Stimulated activated CD4-positive, alpha-beta T cell treated with anti-CD3 and anti-CD28 coated beads, Interleukin-1b, Interleukin-23, amount 100 ng/mL, for 1 hour (primary cell): ENCODE results near the gene ZNF358.

ENCODE experiments used
- DNase-seq, 2 donors: peaks; one replicate each; pipeline ENCODE4 v3.0.0-alpha.2; 2020; ENCODE audit warnings: low read depth in 2 of 2

ZNF358 gene

GRCh38 chr19:7520131-7521051 is 4.5 kb downstream of the ZNF358 start:
- DNase-seq, result no peak

- no peak for DNase-seq
These were observed 5.7 kb downstream of the ZNF358 start for GRCh38 chr19:7521551-7522071.

DNA sequence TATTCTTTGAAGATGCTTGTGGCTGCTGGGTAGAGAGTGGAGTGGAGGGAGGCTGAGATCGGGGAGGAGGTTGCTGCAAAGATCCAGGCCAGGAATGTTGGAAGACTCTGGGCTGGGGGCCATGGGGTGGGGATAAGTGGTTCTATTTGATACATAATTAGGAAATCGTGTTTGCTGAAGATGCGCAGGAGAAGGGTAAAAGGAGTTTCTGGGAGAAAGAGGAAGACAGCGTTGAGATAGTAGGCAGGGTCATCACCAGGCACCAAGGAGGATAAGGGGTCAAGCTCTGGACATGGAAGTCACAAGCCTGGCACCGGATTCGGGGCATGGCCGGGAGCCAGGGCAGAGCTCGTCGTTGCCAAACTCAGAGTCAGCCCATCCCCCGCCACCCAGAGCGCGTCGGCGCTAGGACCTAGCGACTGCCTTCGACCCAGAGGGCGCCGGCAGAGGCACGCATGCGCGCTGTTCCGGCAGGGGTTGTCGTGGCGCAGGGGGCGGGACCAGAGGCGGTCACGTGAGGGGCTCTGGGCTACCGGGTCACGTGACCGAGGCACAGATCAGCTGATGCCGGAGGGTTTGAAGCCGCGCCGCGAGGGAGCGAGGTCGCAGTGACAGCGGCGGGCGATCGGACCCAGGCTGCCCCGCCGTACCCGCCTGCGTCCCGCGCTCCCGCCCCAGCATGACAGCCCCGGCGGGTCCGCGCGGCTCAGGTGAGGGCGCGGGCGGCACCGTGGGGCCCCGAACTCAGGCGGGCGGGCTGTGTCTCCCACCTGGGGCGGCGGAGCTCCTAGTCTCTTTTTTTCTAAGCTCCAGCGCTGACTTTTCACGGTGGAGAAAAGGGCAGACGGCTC is 6.4 kb downstream of the ZNF358 start, which contains the start of gene MCOLN1:
TSS of gene MCOLN1 (plus strand) at position 553 of the 851 bp plus-strand sequence. CDS start at position 680, 127 bp downstream.
- DNase-seq, result peak; percentile 99

DNA sequence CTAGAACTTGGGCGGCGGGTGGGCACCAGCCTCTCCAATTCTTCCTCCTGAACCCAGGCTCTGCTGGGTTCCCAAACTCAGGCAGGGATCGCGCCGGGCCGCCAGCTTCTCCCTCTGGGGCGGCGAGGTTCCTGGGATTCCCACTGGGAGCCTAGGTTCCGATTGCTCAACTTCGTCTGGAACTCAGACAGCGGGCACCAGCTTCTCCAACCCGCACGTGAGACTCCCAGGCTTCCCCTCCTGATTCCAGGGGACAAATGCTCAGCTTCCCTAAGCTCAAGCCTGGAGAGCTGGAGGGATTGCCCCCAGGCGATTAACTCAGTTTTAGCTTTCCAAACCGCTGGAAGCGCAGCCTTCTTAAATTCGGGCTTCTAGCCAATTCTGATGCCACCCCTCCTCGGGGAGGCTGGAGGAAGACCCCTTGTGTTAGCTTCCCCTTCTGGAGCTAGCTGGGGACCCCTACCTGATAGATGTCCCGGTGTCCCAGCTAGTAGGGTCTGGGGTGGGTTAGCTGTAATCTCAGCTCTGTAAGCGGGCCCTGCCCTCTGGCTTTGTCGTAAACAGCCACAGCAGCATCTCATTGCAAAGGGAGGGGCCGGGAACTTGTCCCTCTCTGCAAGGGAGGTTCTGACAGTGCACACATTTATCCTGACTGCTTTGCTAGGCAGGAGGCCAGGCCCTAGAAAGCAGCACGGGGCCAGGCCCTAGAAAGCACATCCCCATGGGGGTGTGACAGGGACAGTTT is 7.2 kb downstream of the ZNF358 start:
- DNase-seq, result no peak

DNA sequence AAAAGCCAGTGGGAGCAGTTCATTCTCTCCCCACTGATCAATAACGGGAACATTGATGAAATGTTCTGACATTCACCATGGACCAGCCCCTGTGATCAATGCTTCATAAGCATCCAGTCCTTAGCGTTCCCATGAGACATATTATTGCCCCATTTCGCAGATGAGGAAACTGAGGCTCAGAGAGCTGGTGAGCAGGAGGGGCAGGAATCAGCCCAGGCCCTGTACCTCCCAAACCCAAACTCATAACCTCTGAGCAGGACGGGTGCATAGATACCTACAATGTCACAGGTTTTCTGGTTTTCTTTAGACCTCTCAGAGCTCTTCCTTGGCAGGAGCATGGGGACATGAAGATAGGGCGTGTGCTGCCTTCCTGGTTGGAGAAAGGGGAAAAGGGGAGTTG is 8.6 kb downstream of the ZNF358 start:
- no peak for DNase-seq

DNA sequence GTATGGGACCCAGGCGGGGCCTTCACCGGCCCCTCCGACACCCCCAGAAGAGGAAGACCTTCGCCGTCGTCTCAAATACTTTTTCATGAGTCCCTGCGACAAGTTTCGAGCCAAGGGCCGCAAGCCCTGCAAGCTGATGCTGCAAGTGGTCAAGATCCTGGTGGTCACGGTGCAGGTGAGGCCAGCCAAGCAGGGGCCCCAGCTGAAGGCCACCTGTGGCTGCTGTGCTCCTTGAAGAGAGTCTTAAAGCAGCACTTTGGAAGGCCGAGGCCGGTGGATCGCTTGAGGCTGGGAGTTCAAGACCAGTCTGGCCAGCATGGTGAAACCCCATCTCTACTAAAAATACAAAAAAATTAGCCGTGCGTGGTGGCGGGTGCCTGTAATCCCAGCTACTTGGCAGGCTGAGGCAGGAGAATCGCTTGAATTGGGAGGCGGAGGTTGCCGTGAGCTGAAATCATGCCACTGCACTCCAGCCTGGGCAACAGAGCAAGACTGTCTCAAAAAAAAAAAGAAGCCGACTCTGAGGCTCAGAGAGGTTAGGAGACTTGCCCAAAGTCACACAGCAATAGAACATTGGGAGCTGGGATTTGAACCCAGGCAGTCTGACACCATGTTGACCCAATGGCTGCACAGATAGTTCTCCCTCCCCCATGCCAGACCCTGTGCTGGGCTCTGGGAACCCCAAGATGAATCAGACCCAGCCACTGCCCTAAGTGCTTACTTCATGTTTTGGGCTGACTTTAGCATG is 9.3 kb downstream of the ZNF358 start:
- no peak for DNase-seq

DNA sequence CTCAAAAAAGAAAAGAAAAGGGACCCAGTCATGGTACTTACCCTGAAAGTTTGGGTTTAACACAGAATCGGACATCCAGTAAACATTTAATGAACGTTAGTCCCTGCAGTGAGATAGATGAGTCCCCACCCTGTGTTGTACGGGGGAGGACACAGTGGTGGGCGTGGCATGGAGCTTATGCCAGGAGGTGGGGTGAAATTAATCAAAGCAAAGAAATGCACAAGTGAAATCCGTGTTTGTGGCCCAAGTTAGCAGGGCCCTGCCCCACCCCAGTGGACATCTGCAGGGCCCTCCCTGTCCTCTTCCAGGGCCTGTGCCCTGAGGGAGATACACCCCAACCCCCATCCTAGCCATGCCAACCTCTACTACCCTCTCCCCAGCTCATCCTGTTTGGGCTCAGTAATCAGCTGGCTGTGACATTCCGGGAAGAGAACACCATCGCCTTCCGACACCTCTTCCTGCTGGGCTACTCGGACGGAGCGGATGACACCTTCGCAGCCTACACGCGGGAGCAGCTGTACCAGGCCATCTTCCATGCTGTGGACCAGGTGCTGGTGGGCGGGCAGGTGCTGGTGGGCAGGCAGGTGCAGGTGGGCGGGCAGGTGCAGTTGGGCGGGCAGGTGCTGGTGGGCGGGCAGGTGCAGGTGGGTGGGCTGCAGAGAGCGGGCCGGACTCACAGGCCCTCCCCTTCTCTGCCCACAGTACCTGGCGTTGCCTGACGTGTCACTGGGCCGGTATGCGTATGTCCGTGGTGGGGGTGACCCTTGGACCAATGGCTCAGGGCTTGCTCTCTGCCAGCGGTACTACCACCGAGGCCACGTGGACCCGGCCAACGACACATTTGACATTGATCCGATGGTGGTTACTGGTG is 10.4 kb downstream of the ZNF358 start:
- DNase-seq, result no peak

DNA sequence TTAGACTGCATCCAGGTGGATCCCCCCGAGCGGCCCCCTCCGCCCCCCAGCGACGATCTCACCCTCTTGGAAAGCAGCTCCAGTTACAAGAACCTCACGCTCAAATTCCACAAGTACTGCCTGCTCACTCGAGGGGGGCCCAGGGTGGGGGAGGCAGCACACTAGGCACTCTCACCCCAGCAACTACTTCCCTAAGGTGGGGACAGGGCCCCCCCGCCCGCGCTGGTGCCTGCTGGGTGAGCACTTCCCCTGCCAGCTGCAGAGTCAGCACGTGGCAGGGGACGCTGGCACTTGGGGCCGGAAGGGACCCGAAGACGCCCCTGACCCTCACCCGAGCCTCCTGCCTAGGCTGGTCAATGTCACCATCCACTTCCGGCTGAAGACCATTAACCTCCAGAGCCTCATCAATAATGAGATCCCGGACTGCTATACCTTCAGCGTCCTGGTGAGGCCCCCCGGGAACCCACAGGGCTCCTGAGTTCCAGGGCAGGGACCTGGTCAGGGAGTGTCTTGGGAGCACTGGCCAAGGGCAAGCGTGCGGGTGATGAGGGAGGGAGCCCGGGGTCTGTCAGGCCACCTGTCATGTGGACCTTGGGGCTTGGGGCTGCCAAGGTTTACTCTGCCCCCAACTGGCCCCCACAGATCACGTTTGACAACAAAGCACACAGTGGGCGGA is 11.8 kb downstream of the ZNF358 start:
- DNase-seq, result no peak

GRCh38 chr19:7528192-7528519 is 12.3 kb downstream of the ZNF358 start:
- no peak for DNase-seq

- no peak for DNase-seq
These were observed 12.8 kb downstream of the ZNF358 start for GRCh38 chr19:7528522-7529245.

DNA sequence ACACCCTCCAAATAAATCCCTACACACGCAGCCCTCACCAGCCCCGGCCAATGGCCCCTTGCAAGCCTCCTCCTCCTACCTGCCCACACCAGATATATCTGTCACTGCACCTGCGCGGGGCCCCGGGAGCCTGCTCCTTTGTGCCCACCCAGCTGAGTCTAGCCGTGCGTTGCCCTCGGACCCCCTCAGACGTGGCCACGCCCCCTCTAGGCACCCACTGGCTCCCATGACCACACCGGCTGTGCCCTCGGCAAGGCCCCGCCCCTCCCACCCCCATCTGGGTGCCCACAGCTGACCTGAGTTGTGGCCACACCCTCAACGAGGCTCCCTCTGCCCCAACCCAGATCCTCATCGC is 13.3 kb downstream of the ZNF358 start:
- DNase-seq, result no peak

GRCh38 chr19:7529610-7530490 is 13.9 kb downstream of the ZNF358 start:
- DNase-seq, result no peak

DNA sequence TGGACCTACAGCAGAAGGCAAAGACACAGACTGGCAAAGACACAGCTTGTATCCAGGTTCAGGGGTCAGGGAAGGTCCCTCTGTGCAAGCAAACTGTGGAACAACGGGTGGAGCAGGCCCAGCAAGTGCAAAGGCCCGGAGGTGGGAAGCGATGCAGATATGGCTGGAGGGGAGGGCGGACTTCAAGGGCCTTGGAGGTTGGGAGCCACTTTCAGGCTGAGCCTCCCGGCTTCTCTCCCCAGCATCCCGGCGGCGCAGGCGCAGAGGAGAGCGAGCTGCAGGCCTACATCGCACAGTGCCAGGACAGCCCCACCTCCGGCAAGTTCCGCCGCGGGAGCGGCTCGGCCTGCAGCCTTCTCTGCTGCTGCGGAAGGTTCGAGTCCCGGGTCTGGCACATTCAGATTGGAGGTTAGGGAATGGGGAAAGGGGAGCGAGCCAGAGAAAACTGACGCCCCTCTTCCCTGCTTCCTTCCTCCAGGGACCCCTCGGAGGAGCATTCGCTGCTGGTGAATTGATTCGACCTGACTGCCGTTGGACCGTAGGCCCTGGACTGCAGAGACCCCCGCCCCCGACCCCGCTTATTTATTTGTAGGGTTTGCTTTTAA is 17.5 kb downstream of the ZNF358 start:
- no peak for DNase-seq

DNA sequence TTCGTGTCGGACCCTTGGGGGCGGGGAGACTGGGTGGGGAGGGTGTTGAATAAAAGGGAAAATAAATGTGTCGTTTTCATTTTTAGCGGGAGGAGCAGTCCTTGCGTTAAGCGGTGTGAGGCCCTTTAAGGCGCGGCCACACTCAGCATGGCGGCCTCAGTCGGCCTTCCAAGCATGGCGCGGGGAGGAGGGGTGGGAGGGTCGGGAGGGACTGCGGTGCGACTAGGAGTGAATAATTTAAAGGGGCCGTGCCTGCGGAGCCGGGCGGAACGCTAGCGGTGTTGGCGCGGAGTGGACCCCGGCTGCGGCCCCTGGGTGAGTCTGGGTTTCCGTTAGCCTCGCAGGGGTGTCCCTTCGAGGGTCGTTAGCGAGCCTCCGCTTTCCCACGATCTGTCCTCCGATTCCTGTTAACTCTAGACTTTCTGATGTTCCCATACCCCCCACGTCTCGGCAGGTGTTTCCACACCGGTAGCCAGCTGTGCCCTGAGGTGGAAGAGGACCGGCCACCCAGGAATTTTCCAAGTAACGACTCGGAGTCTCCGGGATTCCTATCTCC is 18.1 kb downstream of the ZNF358 start:
- peak; percentile 61 to 66 for DNase-seq

- DNase-seq, result no peak
These were observed 18.7 kb downstream of the ZNF358 start for GRCh38 chr19:7534531-7535046.

DNA sequence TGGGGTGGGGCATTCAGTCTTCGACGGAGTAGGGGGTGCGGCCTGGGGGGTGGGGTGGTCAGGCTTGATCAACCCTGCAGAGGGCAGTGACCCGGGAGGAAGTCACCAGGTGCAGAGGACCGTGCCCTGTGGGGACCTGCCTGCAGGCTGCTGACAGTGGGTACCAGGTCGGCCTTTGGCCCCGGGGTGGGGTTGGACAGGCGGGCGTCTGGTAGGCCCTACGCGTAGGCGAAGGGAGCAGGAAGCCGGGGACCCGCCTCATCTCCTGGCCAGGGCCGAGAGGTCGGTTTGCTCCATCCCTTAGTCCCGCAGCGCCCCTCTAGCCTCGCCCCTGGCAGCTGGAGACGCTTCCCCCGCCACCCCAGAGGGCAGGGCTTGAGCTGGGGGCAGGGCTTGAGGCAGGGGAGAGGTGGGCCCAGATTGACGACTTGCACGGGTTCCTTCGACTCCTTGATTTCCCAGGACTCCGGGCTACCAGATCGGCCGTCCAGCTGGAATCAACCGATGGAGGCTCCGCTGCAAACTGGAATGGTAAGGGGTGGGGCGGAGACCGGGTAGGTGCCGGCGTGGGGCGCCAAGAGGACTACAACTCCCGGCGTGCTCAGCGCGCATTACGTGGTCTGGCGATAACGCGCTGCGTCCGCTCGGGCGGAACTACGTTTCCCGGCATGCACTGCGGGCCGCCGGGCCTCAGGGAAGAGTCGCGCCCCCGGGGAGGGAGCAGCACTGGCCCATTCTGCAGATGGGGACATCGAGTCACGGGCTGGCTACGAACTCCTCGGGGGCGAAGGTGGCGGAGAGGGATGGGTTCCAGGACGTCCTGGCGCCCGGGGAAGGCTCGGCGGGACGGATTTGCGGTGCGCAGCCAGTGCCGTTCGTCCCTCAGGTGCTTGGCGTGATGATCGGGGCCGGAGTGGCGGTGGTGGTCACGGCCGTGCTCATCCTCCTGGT is 19.4 kb downstream of the ZNF358 start, which contains the start of gene PNPLA6:
TSS of gene PNPLA6 (plus strand) at position 671 of the 951 bp plus-strand sequence. CDS start at position 743, 72 bp downstream.
- peak; percentile 74 to 89 for DNase-seq
